ENCODE results near the gene CHST15. TPM values are rescaled to one million over a fixed set of nuclear protein-coding genes. Genes with fewer than 3 reads are reported as not detected.

The CHST15 gene
- polyA plus RNA-seq, 2 donors = 1.4 to 3.7 TPM

DNA sequence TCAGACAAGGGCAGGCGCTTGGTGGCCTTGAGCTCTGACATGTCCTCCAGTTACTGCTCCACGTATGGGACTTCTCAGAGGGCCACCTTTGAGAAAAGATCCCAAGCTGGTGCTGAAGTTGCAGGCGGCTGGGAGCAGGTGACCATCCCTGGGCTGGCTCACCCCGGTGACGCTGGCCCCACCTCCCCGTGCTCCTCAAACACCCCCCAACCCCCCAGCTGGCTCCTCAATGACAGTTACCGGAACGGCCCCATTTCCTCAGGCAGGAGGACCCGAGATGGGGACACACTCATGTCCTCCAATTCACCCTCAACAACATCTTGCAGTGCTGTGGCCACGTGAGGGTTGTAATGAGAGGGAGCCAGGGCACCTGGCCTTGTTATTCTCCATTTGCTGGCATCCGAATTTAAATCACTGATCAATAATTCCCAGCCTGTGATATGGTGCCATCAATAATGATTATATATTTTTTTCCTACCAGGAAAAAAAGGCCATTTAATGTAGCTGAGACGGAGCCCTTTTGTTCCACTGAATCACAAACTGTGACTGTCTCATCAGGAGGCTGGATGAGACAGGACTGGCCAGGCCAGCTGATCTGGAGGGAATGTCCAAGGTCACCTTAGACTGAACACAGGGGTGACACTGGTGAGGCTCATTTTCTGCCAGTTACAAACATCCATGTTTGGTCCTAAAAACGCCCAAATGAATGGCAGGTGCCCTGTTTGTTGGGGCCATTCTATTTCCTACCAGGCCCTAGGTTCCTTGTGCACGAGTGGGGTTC lies 64.5 kb downstream of the CHST15 start:
- H3K27ac ChIP-seq (ENCODE audit: low read depth in 2 of 2, low read length in 1 of 2) = no peak overlapping the region
- H3K4me3 ChIP-seq (ENCODE audit: low read depth in 1 of 2, low read length in 2 of 2) = no peak overlapping the region
- peaks cover 0 to 2% of the 10 kb centered on the region in 2 donors for H3K4me1 ChIP-seq (ENCODE audit: control insufficient read depth in 2 of 2, insufficient read depth in 2 of 2, low read length in 1 of 2)
- no peaks in the 10 kb centered on the region for H3K36me3 ChIP-seq (ENCODE audit: control insufficient read depth in 2 of 2, insufficient read depth in 2 of 2, low read length in 1 of 2)
- H3K9me3 ChIP-seq (ENCODE audit: control insufficient read depth in 2 of 2, insufficient read depth in 1 of 2, low read depth in 1 of 2, low read length in 1 of 2) = no peaks in the 10 kb centered on the region
- WGBS, 2 donors = 83 to 91% methylated on average over 14 of the region's 14 CpGs
- no peaks in the 10 kb centered on the region for H3K27me3 ChIP-seq (ENCODE audit: control insufficient read depth in 1 of 2, insufficient read depth in 2 of 2, low read length in 2 of 2)

DNA sequence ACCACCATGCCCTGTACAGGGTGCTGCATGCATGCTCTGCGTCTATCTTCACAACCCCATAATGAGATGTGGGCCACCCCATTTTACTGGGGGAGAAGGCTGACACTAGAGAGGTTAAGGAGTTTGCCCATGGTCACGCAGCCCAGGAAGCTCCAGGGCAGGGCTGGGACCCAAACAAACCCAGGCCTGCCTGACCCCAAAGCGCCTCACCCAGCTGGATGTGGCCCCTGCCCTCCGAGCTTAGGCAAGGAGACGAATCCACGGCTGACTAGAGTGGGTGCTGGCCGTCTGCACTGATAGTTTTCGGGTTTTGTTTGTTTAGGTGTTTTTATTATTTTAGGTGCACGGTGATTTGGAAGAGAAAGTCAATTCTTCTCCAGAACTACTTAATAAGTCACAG lies 65.7 kb downstream of the CHST15 start:
- H3K9me3 ChIP-seq (ENCODE audit: control insufficient read depth in 2 of 2, insufficient read depth in 1 of 2, low read depth in 1 of 2, low read length in 1 of 2) = no peaks in the 10 kb centered on the region
- H3K36me3 ChIP-seq (ENCODE audit: control insufficient read depth in 2 of 2, insufficient read depth in 2 of 2, low read length in 1 of 2) = no peaks in the 10 kb centered on the region
- H3K27ac ChIP-seq (ENCODE audit: low read depth in 2 of 2, low read length in 1 of 2) = no peak overlapping the region

DNA sequence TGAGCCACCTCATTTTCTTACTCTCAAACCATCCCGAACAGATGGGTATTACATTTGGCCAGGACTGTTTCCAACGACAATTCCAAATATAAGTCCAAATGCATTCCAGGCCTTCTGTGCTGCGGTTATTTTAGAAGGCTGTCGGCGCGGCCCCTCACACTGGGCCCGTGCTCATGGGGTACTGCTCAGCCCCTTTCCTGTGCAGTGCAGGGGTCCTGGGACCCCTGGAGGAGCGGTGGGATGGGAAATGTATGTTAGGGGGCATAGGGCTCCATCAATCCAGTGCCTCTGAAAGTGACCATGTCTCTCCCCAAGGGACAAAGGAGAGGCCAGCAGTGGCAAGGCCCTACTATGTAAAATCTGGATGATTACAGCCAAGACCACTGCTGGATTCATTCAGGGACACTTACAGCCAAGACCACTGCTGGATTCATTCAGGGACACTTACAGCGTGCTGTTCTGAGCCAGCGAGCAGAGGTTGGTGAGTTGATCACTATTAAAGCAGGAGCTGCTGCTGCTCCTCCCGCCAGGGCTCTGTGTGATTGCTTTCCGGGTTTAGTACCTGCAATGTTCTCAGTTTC lies 66.3 kb downstream of the CHST15 start:
- Histone ChIP-seq H3K27ac (ENCODE audit: low read depth in 2 of 2, low read length in 1 of 2) (peak overlapping the region in 1 of 2 donors; percentile 8), H3K4me1 (ENCODE audit: control insufficient read depth in 2 of 2, insufficient read depth in 2 of 2, low read length in 1 of 2) (no peaks in the 10 kb centered on the region), H3K36me3 (ENCODE audit: control insufficient read depth in 2 of 2, insufficient read depth in 2 of 2, low read length in 1 of 2) (no peaks in the 10 kb centered on the region)

More for the DNA sequence above, 65.7 kb downstream of the CHST15 start:
- WGBS, 2 donors = 77 to 78% methylated on average over 9 of the region's 9 CpGs
- Histone ChIP-seq H3K4me3 (ENCODE audit: low read depth in 1 of 2, low read length in 2 of 2) (no peak overlapping the region), H3K27me3 (ENCODE audit: control insufficient read depth in 1 of 2, insufficient read depth in 2 of 2, low read length in 2 of 2) (no peaks in the 10 kb centered on the region), H3K4me1 (ENCODE audit: control insufficient read depth in 2 of 2, insufficient read depth in 2 of 2, low read length in 1 of 2) (no peaks in the 10 kb centered on the region)

DNA sequence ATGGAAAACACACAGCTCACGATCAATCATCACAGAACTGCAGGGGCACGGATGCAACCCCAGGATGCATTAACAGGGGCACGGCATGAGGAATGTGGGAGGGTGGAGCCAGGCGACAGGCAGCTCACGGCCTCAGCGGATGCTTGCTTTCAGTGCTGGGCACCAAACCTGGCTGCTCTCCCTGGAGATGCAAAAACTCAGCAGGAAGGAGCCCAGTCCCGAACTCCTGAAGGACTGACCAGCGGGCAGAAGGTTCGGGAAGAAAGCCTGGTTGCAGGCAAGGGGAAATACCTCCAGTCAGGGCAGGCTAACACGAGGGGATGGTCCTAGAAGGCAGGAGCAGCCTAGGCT lies 66.8 kb downstream of the CHST15 start:
- Histone ChIP-seq H3K9me3 (ENCODE audit: control insufficient read depth in 2 of 2, insufficient read depth in 1 of 2, low read depth in 1 of 2, low read length in 1 of 2) (no peaks in the 10 kb centered on the region), H3K27ac (ENCODE audit: low read depth in 2 of 2, low read length in 1 of 2) (no peak overlapping the region), H3K4me1 (ENCODE audit: control insufficient read depth in 2 of 2, insufficient read depth in 2 of 2, low read length in 1 of 2) (no peaks in the 10 kb centered on the region), H3K4me3 (ENCODE audit: low read depth in 1 of 2, low read length in 2 of 2) (no peak overlapping the region), H3K36me3 (ENCODE audit: control insufficient read depth in 2 of 2, insufficient read depth in 2 of 2, low read length in 1 of 2) (no peaks in the 10 kb centered on the region), H3K27me3 (ENCODE audit: control insufficient read depth in 1 of 2, insufficient read depth in 2 of 2, low read length in 2 of 2) (no peaks in the 10 kb centered on the region)
- whole genome bisulfite sequencing, 2 donors = 74 to 81% methylated on average over 10 of the region's 10 CpGs

More for the DNA sequence above, 66.3 kb downstream of the CHST15 start:
- Histone ChIP-seq H3K4me3 (ENCODE audit: low read depth in 1 of 2, low read length in 2 of 2) (no peak overlapping the region), H3K27me3 (ENCODE audit: control insufficient read depth in 1 of 2, insufficient read depth in 2 of 2, low read length in 2 of 2) (no peaks in the 10 kb centered on the region), H3K9me3 (ENCODE audit: control insufficient read depth in 2 of 2, insufficient read depth in 1 of 2, low read depth in 1 of 2, low read length in 1 of 2) (no peaks in the 10 kb centered on the region)
- 67 to 80% methylated on average over 12 of the region's 12 CpGs for WGBS, 2 donors

DNA sequence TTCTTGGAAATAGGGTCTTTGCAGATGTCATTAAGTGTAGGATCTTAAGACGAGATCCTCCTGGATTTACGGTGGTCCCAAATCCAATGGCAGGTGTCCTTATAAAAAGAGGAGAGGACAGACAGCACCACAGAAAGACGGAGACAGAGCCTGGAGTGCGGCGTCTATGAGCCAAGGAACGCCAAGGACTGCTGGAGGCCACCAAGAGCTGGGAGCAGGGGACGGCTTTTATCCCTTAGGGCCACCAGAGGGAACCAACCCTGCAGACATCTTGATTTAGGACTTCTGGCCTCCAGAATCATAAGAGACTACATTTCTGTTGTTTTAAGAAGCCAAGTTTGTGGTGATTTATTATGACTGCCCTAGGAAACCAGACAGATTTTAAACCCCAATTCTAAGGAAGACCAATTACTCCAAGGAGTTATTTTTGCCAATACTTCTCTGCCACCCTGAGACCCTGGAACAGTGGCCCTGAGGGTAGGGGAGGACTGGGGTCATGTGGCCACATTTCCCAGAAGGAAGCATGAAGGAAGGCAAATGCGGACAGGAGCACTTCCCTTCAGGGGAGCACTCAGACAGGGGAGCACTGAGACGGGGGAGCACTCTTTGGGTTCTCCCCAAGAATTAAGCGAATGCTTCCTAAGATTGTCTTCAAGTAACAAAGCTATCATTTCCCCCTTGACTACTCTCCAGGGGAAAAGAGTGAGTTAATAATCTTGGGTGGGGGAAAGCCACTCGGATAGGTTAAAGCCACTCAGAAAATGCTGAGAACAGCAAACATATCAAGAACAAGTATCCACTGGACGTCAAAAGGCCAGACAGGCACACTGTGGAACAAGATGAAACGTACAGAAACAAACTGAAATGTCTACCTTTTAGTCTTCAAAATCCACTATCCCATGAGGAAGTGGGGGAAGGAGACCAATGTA lies 67.5 kb downstream of the CHST15 start:
- Histone ChIP-seq H3K4me1 (ENCODE audit: control insufficient read depth in 2 of 2, insufficient read depth in 2 of 2, low read length in 1 of 2) (peaks cover 0 to 2% of the 10 kb centered on the region in 2 donors), H3K27ac (ENCODE audit: low read depth in 2 of 2, low read length in 1 of 2) (no peak overlapping the region), H3K4me3 (ENCODE audit: low read depth in 1 of 2, low read length in 2 of 2) (no peak overlapping the region), H3K27me3 (ENCODE audit: control insufficient read depth in 1 of 2, insufficient read depth in 2 of 2, low read length in 2 of 2) (no peaks in the 10 kb centered on the region), H3K9me3 (ENCODE audit: control insufficient read depth in 2 of 2, insufficient read depth in 1 of 2, low read depth in 1 of 2, low read length in 1 of 2) (no peaks in the 10 kb centered on the region), H3K36me3 (ENCODE audit: control insufficient read depth in 2 of 2, insufficient read depth in 2 of 2, low read length in 1 of 2) (no peaks in the 10 kb centered on the region)
- 76 to 84% methylated on average over 13 of the region's 13 CpGs for WGBS, 2 donors

DNA sequence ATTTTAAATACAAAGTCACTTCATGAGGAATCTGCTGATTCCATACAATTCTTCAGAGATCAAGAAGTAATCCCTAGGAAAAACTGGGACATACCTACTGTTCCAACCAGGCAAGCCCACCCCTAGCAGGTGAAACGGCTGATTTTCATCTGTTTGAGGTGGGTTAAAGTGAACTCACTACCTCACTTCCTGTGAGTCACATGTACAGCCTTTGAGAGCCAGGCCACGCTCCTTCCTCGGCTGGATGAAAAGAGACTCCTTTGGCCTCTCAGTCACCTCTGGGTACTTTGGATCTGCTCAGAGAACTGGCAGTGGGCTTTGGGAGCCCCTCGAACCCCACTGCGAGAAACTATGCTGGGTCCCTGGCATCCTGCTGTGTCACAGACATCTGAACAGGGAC lies 68.2 kb downstream of the CHST15 start:
- Histone ChIP-seq H3K27ac (ENCODE audit: low read depth in 2 of 2, low read length in 1 of 2) (no peak overlapping the region), H3K4me1 (ENCODE audit: control insufficient read depth in 2 of 2, insufficient read depth in 2 of 2, low read length in 1 of 2) (peaks cover 0 to 2% of the 10 kb centered on the region in 2 donors), H3K27me3 (ENCODE audit: control insufficient read depth in 1 of 2, insufficient read depth in 2 of 2, low read length in 2 of 2) (no peaks in the 10 kb centered on the region), H3K9me3 (ENCODE audit: control insufficient read depth in 2 of 2, insufficient read depth in 1 of 2, low read depth in 1 of 2, low read length in 1 of 2) (no peaks in the 10 kb centered on the region), H3K36me3 (ENCODE audit: control insufficient read depth in 2 of 2, insufficient read depth in 2 of 2, low read length in 1 of 2) (no peaks in the 10 kb centered on the region), H3K4me3 (ENCODE audit: low read depth in 1 of 2, low read length in 2 of 2) (no peak overlapping the region)
- WGBS, 2 donors = 66 to 76% methylated on average over 5 of the region's 5 CpGs

DNA sequence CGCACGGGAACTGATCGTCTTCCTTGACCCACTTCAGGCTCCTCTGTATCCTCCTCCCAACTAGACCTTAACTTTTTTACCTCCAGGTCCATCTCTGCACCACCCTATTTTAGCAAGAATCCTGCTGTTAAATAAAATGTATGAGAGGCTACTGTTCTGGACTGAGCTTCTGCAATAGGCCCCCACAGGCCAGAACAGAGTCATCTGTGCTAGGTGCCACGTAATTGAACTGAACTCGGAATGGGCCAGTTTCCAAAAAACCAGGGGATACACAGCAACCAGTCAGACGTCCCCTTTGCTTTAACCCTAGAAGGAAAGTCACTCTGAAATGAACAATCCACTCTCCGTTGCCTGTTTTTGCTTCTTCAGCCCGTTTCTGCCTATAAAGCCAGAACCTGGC lies 71.3 kb downstream of the CHST15 start:
- 72 to 73% methylated on average over 8 of the region's 8 CpGs for WGBS, 2 donors
- Histone ChIP-seq H3K27me3 (ENCODE audit: control insufficient read depth in 1 of 2, insufficient read depth in 2 of 2, low read length in 2 of 2) (no peaks in the 10 kb centered on the region), H3K4me1 (ENCODE audit: control insufficient read depth in 2 of 2, insufficient read depth in 2 of 2, low read length in 1 of 2) (peaks cover 0 to 2% of the 10 kb centered on the region in 2 donors)

DNA sequence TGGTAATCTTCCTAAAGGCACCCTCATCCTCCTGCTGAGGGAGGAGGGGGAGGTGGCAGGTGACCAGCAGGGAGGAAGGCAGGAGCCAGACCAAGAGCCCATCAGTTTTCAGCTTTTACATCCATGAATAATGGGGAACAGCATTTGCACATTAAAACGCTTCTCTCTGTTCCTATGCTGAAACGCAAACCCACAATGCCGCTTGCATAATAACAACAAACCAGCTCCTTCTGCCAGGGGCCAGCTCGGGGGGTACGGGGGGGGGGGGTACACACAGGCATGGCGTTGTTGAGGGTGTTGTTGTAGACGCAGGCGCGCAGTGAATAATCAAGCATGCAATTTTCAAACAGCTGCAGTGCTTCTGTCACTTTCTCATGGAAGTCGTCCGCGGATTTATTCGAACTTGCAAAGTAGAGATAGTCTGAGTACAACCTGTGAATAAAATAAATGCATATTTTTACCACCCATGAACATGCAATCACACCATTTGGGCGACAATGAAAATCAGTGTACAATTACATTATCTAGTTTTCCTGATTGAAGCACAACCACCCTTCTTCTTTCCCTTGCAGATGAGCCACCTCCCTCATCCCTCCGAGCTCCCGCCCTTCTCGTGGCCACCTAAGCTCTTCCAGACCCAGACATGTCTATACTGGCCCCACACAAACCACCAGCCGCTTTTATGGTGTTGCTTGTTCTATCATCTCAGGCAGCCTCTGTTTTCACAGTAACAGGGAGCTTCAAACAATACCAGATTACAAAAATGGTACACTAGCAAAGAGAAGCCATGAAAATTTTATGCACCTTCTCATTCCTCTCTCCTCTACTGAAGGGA lies 72.2 kb downstream of the CHST15 start:
- H3K36me3 ChIP-seq (ENCODE audit: control insufficient read depth in 2 of 2, insufficient read depth in 2 of 2, low read length in 1 of 2) = peaks cover 0 to 5% of the 10 kb centered on the region in 2 donors
- no peaks in the 10 kb centered on the region for H3K9me3 ChIP-seq (ENCODE audit: control insufficient read depth in 2 of 2, insufficient read depth in 1 of 2, low read depth in 1 of 2, low read length in 1 of 2)
- H3K4me3 ChIP-seq (ENCODE audit: low read depth in 1 of 2, low read length in 2 of 2) = no peak overlapping the region
- peaks cover 0 to 2% of the 10 kb centered on the region in 2 donors for H3K4me1 ChIP-seq (ENCODE audit: control insufficient read depth in 2 of 2, insufficient read depth in 2 of 2, low read length in 1 of 2)
- 69 to 72% methylated on average over 18 of the region's 18 CpGs for WGBS, 2 donors
- H3K27ac ChIP-seq (ENCODE audit: low read depth in 2 of 2, low read length in 1 of 2) = no peak overlapping the region
- H3K27me3 ChIP-seq (ENCODE audit: control insufficient read depth in 1 of 2, insufficient read depth in 2 of 2, low read length in 2 of 2) = no peaks in the 10 kb centered on the region

More for the DNA sequence above, 71.3 kb downstream of the CHST15 start:
- Histone ChIP-seq H3K27ac (ENCODE audit: low read depth in 2 of 2, low read length in 1 of 2) (no peak overlapping the region), H3K36me3 (ENCODE audit: control insufficient read depth in 2 of 2, insufficient read depth in 2 of 2, low read length in 1 of 2) (peaks cover 0 to 5% of the 10 kb centered on the region in 2 donors), H3K4me3 (ENCODE audit: low read depth in 1 of 2, low read length in 2 of 2) (no peak overlapping the region), H3K9me3 (ENCODE audit: control insufficient read depth in 2 of 2, insufficient read depth in 1 of 2, low read depth in 1 of 2, low read length in 1 of 2) (no peaks in the 10 kb centered on the region)

Measured in esophagus (tissue), 2 donors.